CD8-positive, alpha-beta memory T cell (primary cell): Measurements from ENCODE around the gene ULK3. TPM values are rescaled to one million over a fixed set of nuclear protein-coding genes. Genes with fewer than 3 reads are reported as not detected.
A peak's percentile ranks its signal among the peaks of the same experiment; 100 is the strongest.

Experiments used
- CTCF ChIA-PET: fragments of 350-600 bp; sonication (Branson Sonifier 250); formaldehyde crosslinking; loops from one replicate; lab custom pipeline; 2021; ENCODE audit warnings: antibody characterized with exemption; lab: Charles Lee
- POLR2A ChIA-PET: fragments of 350-600 bp; sonication (Branson Sonifier 250); formaldehyde crosslinking; loops from one replicate; lab custom pipeline; 2021; ENCODE audit warnings: antibody characterized with exemption; lab: Charles Lee
- DNase-seq, 5 donors: peaks; one replicate each; pipeline versions ENCODE4 v3.0.0 to v3.0.0-alpha.2; 2020 to 2022; ENCODE audit warnings: mixed read lengths in 1 of 5
- H3K27ac ChIP-seq: one replicate; pipeline ENCODE4 v1.7.0; 2013; ENCODE audit warnings: low read depth, mild to moderate bottlenecking, low read length, moderate library complexity
- H3K27me3 ChIP-seq: 2 replicates; pipeline ENCODE4 v1.7.0; 2013; ENCODE audit warnings: low read length, mild to moderate bottlenecking; ENCODE audit not compliant: insufficient read depth, poor library complexity, severe bottlenecking
- H3K36me3 ChIP-seq: 2 replicates; pipeline ENCODE4 v1.7.0; 2013; ENCODE audit warnings: mild to moderate bottlenecking, low read length, moderate library complexity; ENCODE audit not compliant: insufficient read depth
- H3K4me1 ChIP-seq: 2 replicates; pipeline ENCODE4 v1.7.0; 2013; ENCODE audit warnings: mild to moderate bottlenecking, low read length, moderate library complexity; ENCODE audit not compliant: insufficient read depth
- H3K4me3 ChIP-seq: 2 replicates; pipeline ENCODE4 v1.7.0; 2013; ENCODE audit warnings: mild to moderate bottlenecking, low read length
- H3K9me3 ChIP-seq: 2 replicates; pipeline ENCODE4 v1.7.0; 2013; ENCODE audit warnings: mild to moderate bottlenecking, low read length
- H3K27ac Mint-ChIP-seq, 8 donors: one replicate each; pipeline ENCODE4 v1.8.0; 2020 to 2021; ENCODE audit warnings: mixed read lengths in 8 of 8, mild to moderate bottlenecking in 6 of 8, inconsistent platforms in 3 of 8, moderate library complexity in 3 of 8
- H3K27me3 Mint-ChIP-seq, 2 donors: one replicate each; pipeline ENCODE4 v1.8.0; 2020 to 2021; ENCODE audit warnings: mixed read lengths in 2 of 2, mild to moderate bottlenecking in 1 of 2, moderate library complexity in 1 of 2
- H3K36me3 Mint-ChIP-seq, 3 donors: one replicate each; pipeline ENCODE4 v1.8.0; 2020 to 2021; ENCODE audit warnings: mixed read lengths in 3 of 3, inconsistent platforms in 1 of 3, mild to moderate bottlenecking in 1 of 3
- H3K4me1 Mint-ChIP-seq, 3 donors: one replicate each; pipeline ENCODE4 v1.8.0; 2020 to 2021; ENCODE audit warnings: mixed read lengths in 3 of 3, inconsistent platforms in 1 of 3, mild to moderate bottlenecking in 1 of 3
- H3K4me3 Mint-ChIP-seq, 7 donors: one replicate each; pipeline ENCODE4 v1.8.0; 2020 to 2021; ENCODE audit warnings: mixed read lengths in 7 of 7, mild to moderate bottlenecking in 6 of 7, moderate library complexity in 4 of 7, inconsistent platforms in 2 of 7
- H3K9me3 Mint-ChIP-seq, 5 donors: one replicate each; pipeline ENCODE4 v1.8.0; 2020 to 2022; ENCODE audit warnings: mixed read lengths in 5 of 5, mild to moderate bottlenecking in 3 of 5, moderate library complexity in 2 of 5, inconsistent platforms in 1 of 5
- polyA plus RNA-seq: library from polyadenylated mRNA; unstranded; fragments of 300-500 nt; fragmentation: Illumina TruSeq; gene quantifications from one replicate; pipeline ENCODE4 v1.2.3, GENCODE V29; 2021
- total RNA-seq, 2 experiments: library from RNA; stranded (reverse); gene quantifications; one replicate each; pipeline ENCODE4 v1.2.3, GENCODE V29; 2021

ULK3 gene
- total and polyA plus RNA-seq, 3 experiments from 2014 or later, result 43.1 to 60.1 (median 53.9) TPM

DNA sequence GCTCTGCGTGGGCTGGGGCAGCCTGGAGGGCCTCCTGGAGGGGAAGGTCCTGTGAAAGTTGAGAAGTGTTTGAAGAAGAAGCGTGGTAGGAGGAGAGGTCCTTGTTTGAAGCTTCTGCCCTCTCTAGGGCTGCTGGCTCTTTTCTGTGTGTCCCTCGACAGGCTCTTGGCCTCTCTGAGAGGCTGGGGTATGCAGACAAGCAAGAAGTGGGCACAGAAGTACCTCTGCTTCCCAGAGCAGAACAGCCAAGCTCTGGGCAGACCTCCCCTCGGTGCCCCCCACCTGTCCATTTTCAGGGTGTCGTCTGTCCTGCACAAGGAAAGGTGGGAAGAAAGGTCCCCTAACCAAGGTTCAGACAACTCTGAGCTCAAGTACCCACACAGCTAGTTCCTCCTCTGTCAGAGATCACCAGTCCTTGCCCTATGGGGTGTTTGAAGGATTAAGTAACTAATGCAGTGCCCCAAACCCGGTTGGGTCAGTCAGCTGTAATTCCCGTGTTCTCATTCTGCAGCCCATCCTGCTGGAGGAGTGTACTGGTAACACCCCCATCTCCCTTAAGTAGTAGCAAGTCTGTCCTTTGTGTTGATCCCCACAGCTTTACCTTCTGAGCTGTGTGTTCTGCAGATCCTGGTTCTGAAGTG, 54.8 kb downstream of the ULK3 start:
- Mint-ChIP-seq H3K36me3 (peaks cover 0 to 37% (median 10%) of the 10 kb centered on the region in 3 donors), H3K27me3 (peaks cover 0 to 7% of the 10 kb centered on the region in 2 donors), H3K4me1 (peaks cover 85 to 96% (median 89%) of the 10 kb centered on the region in 3 donors), H3K9me3 (no peaks in the 10 kb centered on the region), H3K27ac (peak overlapping the region; percentile 92 to 99 (median 98)), H3K4me3 (peak overlapping the region; percentile 85 to 97 (median 91))
- DNase-seq, result no peak
- H3K27ac ChIP-seq, result peak overlapping the region; percentile 69
- ChIA-PET POLR2A (interaction anchor here (1.0 to 3.9 kb wide), 11 partner anchors 9 to 664 kb away, joined by 3 to 31 read pairs (median 8); partner anchors contain the start of genes COX5A, SIN3A and UBL7), CTCF (interaction anchor here (0.5 to 15.8 kb wide), 28 partner anchors 10 to 414 kb away, joined by 3 to 1086 read pairs (median 4); partner anchors contain the start of genes CPLX3, CSK, FAM219B and RPP25)
- H3K4me1 ChIP-seq, result peaks cover 82% of the 10 kb centered on the region
- peaks cover 11% of the 10 kb centered on the region for H3K36me3 ChIP-seq
- H3K9me3 ChIP-seq, result no peaks in the 10 kb centered on the region
- H3K4me3 ChIP-seq, result peak overlapping the region; percentile 80
- no peaks in the 10 kb centered on the region for H3K27me3 ChIP-seq

DNA sequence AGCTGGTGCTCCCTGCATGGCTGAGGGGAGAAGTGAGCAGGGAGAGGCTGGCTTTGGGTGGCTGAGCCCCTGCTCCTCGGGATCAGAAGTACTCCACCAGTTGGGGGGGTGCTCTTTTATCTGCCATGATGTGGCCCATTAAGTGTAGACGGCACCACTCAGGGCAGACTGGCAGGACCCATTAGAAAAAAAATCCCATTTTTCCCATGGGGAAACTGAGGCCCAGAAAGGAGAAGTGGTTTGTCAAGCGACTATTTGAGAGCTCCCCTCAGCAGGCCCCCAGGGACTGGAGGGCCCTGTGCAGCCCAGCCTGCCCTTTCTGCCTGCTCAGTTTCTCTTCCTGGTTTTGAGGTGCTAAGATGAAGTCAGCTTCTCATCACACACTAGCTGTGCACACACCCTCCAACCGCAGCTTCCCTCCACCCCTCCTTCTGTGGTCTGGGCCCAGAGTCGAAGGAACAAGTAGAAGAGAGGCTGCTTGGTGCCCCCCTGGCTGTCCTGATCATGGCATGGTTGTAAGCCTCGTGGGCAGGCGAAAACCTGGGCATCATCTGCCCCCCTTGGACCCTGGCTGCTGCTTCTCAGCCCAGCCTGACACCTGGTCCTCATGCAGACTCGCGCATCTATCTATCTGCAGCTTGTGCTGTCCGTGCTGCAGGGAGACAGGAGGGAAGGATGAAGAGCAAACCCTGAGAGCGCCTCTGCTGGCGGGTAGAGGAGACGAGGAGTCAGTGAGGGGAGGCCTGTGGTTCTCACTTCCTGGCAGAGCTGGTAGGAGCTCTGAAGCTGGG, 55.5 kb downstream of the ULK3 start:
- H3K27ac Mint-ChIP-seq, result peak overlapping the region; percentile 92 to 99 (median 98)
- H3K27ac ChIP-seq, result peak overlapping the region; percentile 69
- peaks cover 8% of the 10 kb centered on the region for H3K36me3 ChIP-seq
- peaks cover 0 to 7% of the 10 kb centered on the region in 2 donors for H3K27me3 Mint-ChIP-seq
- no peaks in the 10 kb centered on the region for H3K9me3 ChIP-seq
- H3K9me3 Mint-ChIP-seq, result no peaks in the 10 kb centered on the region
- H3K4me3 Mint-ChIP-seq, result peak overlapping the region; percentile 85 to 97 (median 91)
- H3K4me1 Mint-ChIP-seq, result peaks cover 77 to 89% (median 84%) of the 10 kb centered on the region in 3 donors
- peak overlapping the region; percentile 80 for H3K4me3 ChIP-seq
- POLR2A ChIA-PET, result interaction anchor here (1.0 to 3.9 kb wide), 11 partner anchors 8 to 664 kb away, joined by 3 to 31 read pairs (median 8); partner anchors contain the start of genes COX5A, SIN3A and UBL7
- peak; percentile 88 to 99 (median 96) for DNase-seq
- no peaks in the 10 kb centered on the region for H3K27me3 ChIP-seq
- H3K36me3 Mint-ChIP-seq, result peaks cover 0 to 43% (median 10%) of the 10 kb centered on the region in 3 donors
- CTCF ChIA-PET, result interaction anchor here (0.5 to 15.8 kb wide), 29 partner anchors 11 to 413 kb away, joined by 3 to 1086 read pairs (median 4); partner anchors contain the start of genes CPLX3, CSK, FAM219B and RPP25
- peaks cover 75% of the 10 kb centered on the region for H3K4me1 ChIP-seq

DNA sequence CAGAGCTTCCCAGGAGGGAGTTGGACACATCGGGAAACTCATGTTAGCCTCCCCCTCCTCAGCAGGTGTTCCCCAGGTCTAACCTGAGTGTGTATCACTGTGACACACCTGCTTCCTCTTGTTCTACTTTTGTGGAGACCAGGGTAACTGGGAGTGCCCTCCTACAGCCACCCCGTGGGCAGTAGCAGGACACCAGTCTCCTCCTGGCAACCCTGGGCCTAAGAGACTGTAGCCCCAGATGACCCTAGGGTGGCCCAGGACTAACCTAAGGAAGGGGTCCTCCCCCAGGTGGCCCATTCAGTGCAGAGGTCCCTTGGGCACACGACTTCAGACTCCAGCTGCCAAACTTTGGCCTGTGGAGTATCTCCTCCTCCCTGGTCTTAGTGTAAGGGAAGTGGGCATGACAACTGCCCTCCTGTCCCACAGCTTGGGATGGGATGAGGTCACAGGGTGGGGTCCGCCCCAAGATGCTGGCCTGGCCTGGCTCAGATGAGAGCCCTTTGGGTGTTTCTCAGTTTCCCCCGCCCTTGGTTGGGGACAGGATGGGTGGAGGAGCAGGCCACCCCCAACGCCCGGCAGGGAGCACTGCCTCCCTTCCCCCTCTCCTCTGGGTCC, 56.3 kb downstream of the ULK3 start:
- Histone ChIP-seq H3K4me1 (peaks cover 67% of the 10 kb centered on the region), H3K9me3 (no peaks in the 10 kb centered on the region), H3K27ac (peak overlapping the region; percentile 69), H3K4me3 (peak overlapping the region; percentile 80), H3K27me3 (no peaks in the 10 kb centered on the region), H3K36me3 (peaks cover 5% of the 10 kb centered on the region)
- POLR2A ChIA-PET, result interaction anchor here (1.5 to 3.9 kb wide), 9 partner anchors 7 to 170 kb away, joined by 4 to 31 read pairs (median 10); partner anchors contain the start of gene COX5A
- peaks cover 0 to 39% (median 7%) of the 10 kb centered on the region in 3 donors for H3K36me3 Mint-ChIP-seq
- H3K27ac Mint-ChIP-seq, result peak overlapping the region; percentile 92 to 99 (median 98)
- H3K4me3 Mint-ChIP-seq, result peak overlapping the region; percentile 85 to 97 (median 91)
- H3K27me3 Mint-ChIP-seq, result peaks cover 0 to 7% of the 10 kb centered on the region in 2 donors
- CTCF ChIA-PET, result interaction anchor here (0.6 to 15.8 kb wide), 18 partner anchors 10 to 412 kb away, joined by 3 to 1086 read pairs (median 5); partner anchors contain the start of genes CSK and RPP25
- no peaks in the 10 kb centered on the region for H3K9me3 Mint-ChIP-seq
- H3K4me1 Mint-ChIP-seq, result peaks cover 69 to 81% (median 76%) of the 10 kb centered on the region in 3 donors
- peak in 1 of 5 donors; percentile 9 for DNase-seq

Other genes with a start within 250 kb of the ULK3 start
- 100 to 1,000 TPM in 1 of 2 experiments, 10 to 100 TPM in 1; 96.8 to 101 TPM for gene CLK3, start 227.3 kb downstream of the ULK3 start, total RNA-seq
- gene CLK3, start 227.3 kb downstream of the ULK3 start, polyA plus RNA-seq, result 84.7 TPM
- 10 to 100 TPM; 50.9 to 52.0 TPM for gene EDC3, start 147.1 kb downstream of the ULK3 start, total RNA-seq
- 29.9 TPM for gene EDC3, start 147.1 kb downstream of the ULK3 start, polyA plus RNA-seq
- gene CYP1A1, start 117.6 kb downstream of the ULK3 start, total RNA-seq, result 1 to 10 TPM; 2.4 to 2.6 TPM
- gene CYP1A1, start 117.6 kb downstream of the ULK3 start, polyA plus RNA-seq, result 0.09 TPM
- not detected for gene CYP1A2, start 94.3 kb downstream of the ULK3 start, total RNA-seq
- not detected for gene CYP1A2, start 94.3 kb downstream of the ULK3 start, polyA plus RNA-seq
- gene CSK, start 61.1 kb downstream of the ULK3 start, total RNA-seq, result 100 to 1,000 TPM; 288 to 294 TPM
- 154 TPM for gene CSK, start 61.1 kb downstream of the ULK3 start, polyA plus RNA-seq
- under 1 TPM in 1 of 2 experiments, not detected in 1; 0.27 TPM for gene LMAN1L, start 30.3 kb downstream of the ULK3 start, total RNA-seq
- not detected for gene LMAN1L, start 30.3 kb downstream of the ULK3 start, polyA plus RNA-seq
- gene CPLX3, start 16.5 kb downstream of the ULK3 start, total RNA-seq, result not detected
- gene CPLX3, start 16.5 kb downstream of the ULK3 start, polyA plus RNA-seq, result not detected
- gene SCAMP2, start 30.2 kb upstream of the ULK3 start, total RNA-seq, result 10 to 100 TPM; 82.8 to 84.2 TPM
- gene SCAMP2, start 30.2 kb upstream of the ULK3 start, polyA plus RNA-seq, result 154 TPM
- 10 to 100 TPM; 40.4 to 43.0 TPM for gene MPI, start 46.9 kb upstream of the ULK3 start, total RNA-seq
- gene MPI, start 46.9 kb upstream of the ULK3 start, polyA plus RNA-seq, result 61.1 TPM
- gene FAM219B, start 63.7 kb upstream of the ULK3 start, total RNA-seq, result 10 to 100 TPM; 45.0 to 47.7 TPM
- 32.3 TPM for gene FAM219B, start 63.7 kb upstream of the ULK3 start, polyA plus RNA-seq
- 100 to 1,000 TPM; 326 to 362 TPM for gene COX5A, start 94.9 kb upstream of the ULK3 start, total RNA-seq
- gene COX5A, start 94.9 kb upstream of the ULK3 start, polyA plus RNA-seq, result 351 TPM
- 1 to 10 TPM; 6.1 to 7.4 TPM for gene RPP25, start 113.6 kb upstream of the ULK3 start, total RNA-seq
- 2.5 TPM for gene RPP25, start 113.6 kb upstream of the ULK3 start, polyA plus RNA-seq
- gene SCAMP5, start 152.4 kb upstream of the ULK3 start, total RNA-seq, result 1 to 10 TPM in 1 of 2 experiments, under 1 TPM in 1; 0.74 to 1.1 TPM
- gene SCAMP5, start 152.4 kb upstream of the ULK3 start, polyA plus RNA-seq, result 0.16 TPM
- 10 to 100 TPM; 35.5 to 39.2 TPM for gene PPCDC, start 180.4 kb upstream of the ULK3 start, total RNA-seq
- gene PPCDC, start 180.4 kb upstream of the ULK3 start, polyA plus RNA-seq, result 12.8 TPM